ENCODE data around the gene ZNF410. TPM values are rescaled to one million over a fixed set of nuclear protein-coding genes. Genes with fewer than 3 reads are reported as not detected.

Gene ZNF410
- total RNA-seq, 1 donor from 2014 or later: 131 TPM

- Histone ChIP-seq H3K36me3 (ENCODE audit: control insufficient read depth, insufficient read depth, low read length) (peaks cover 11% of the 10 kb centered on the region), H3K27me3 (ENCODE audit: control insufficient read depth, insufficient read depth, low read length) (no peaks in the 10 kb centered on the region), H3K4me3 (ENCODE audit: low read depth, low read length) (no peak overlapping the region)
- FAIRE-seq: peak; percentile 60
- no peak for DNase-seq (ENCODE audit: low read depth)
- TF ChIP-seq, protein P1, sequence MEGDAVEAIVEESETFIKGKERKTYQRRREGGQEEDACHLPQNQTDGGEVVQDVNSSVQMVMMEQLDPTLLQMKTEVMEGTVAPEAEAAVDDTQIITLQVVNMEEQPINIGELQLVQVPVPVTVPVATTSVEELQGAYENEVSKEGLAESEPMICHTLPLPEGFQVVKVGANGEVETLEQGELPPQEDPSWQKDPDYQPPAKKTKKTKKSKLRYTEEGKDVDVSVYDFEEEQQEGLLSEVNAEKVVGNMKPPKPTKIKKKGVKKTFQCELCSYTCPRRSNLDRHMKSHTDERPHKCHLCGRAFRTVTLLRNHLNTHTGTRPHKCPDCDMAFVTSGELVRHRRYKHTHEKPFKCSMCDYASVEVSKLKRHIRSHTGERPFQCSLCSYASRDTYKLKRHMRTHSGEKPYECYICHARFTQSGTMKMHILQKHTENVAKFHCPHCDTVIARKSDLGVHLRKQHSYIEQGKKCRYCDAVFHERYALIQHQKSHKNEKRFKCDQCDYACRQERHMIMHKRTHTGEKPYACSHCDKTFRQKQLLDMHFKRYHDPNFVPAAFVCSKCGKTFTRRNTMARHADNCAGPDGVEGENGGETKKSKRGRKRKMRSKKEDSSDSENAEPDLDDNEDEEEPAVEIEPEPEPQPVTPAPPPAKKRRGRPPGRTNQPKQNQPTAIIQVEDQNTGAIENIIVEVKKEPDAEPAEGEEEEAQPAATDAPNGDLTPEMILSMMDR (IDR thresholded peaks at IDR 0.05; ENCODE audit: insufficient read depth, low read length, severe bottlenecking): no peak
Observed at GRCh38 chr14:73961192-73961591, 74.5 kb downstream of the ZNF410 start.

DNA sequence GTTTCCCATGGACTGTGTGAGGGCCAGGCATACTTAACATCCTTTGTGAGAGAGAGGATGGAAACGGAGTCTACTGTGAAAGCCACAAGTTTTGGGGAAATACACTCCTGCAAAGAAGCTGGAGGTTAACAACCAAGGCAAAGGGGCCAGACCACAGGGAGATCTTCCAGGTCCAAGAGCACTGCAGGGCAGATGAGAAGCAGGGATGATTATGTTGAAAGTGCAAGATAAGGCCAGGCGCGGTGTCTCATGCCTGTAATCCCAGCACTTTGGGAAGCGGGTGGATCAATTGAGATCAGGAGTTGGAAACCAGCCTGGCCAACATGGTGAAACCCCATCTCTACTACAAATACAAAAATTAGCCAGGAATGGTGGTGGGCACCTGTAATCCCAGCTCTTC, 78.6 kb downstream of the ZNF410 start:
- H3K36me3 ChIP-seq (ENCODE audit: control insufficient read depth, insufficient read depth, low read length): peaks cover 12% of the 10 kb centered on the region
- H3K27me3 ChIP-seq (ENCODE audit: control insufficient read depth, insufficient read depth, low read length): no peaks in the 10 kb centered on the region
- H3K4me3 ChIP-seq (ENCODE audit: low read depth, low read length): no peak overlapping the region
- FAIRE-seq (no peak), DNase-seq (ENCODE audit: low read depth) (no peak)
- TF ChIP-seq, protein P1 (IDR thresholded peaks at IDR 0.05; ENCODE audit: insufficient read depth, low read length, severe bottlenecking): no peak

- TF ChIP-seq, protein P1 (IDR thresholded peaks at IDR 0.05; ENCODE audit: insufficient read depth, low read length, severe bottlenecking): no peak
- DNase-seq (ENCODE audit: low read depth) (no peak), FAIRE-seq (peak; percentile 80)
- H3K27me3 ChIP-seq (ENCODE audit: control insufficient read depth, insufficient read depth, low read length): no peaks in the 10 kb centered on the region
- peaks cover 14% of the 10 kb centered on the region for H3K36me3 ChIP-seq (ENCODE audit: control insufficient read depth, insufficient read depth, low read length)
- no peak overlapping the region for H3K4me3 ChIP-seq (ENCODE audit: low read depth, low read length)
Observed at GRCh38 chr14:73968885-73969284, 82.2 kb downstream of the ZNF410 start.

- DNase-seq (ENCODE audit: low read depth) (no peak), FAIRE-seq (no peak)
- Histone ChIP-seq H3K36me3 (ENCODE audit: control insufficient read depth, insufficient read depth, low read length) (peaks cover 15% of the 10 kb centered on the region), H3K27me3 (ENCODE audit: control insufficient read depth, insufficient read depth, low read length) (no peaks in the 10 kb centered on the region), H3K4me3 (ENCODE audit: low read depth, low read length) (no peak overlapping the region)
- TF ChIP-seq, protein P1 (IDR thresholded peaks at IDR 0.05; ENCODE audit: insufficient read depth, low read length, severe bottlenecking): no peak
Observed at GRCh38 chr14:73973497-73973896, 86.8 kb downstream of the ZNF410 start.

DNA sequence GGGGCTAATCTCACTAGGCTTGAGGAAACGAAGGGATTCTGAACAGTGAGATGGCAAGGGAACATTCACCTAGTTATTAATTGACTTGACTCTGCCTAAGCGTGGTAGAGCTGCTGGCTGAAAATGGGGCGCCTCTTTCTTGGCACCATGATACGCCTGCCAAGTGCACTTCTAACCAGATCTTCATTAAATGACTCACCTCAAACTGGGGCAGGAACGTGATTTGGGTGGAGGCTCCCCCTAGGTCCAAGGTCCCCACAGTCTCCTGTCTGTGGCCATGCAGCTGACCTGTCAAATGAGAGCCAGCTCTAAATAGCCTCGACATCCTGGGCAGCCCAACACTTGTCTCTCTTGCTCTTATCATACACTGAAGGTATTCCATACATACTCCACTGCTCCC, 89.5 kb downstream of the ZNF410 start:
- TF ChIP-seq, protein P1 (IDR thresholded peaks at IDR 0.05; ENCODE audit: insufficient read depth, low read length, severe bottlenecking): no peak
- Histone ChIP-seq H3K36me3 (ENCODE audit: control insufficient read depth, insufficient read depth, low read length) (peaks cover 8% of the 10 kb centered on the region), H3K27me3 (ENCODE audit: control insufficient read depth, insufficient read depth, low read length) (no peaks in the 10 kb centered on the region), H3K4me3 (ENCODE audit: low read depth, low read length) (no peak overlapping the region)
- no peak for FAIRE-seq
- no peak for DNase-seq (ENCODE audit: low read depth)

DNA sequence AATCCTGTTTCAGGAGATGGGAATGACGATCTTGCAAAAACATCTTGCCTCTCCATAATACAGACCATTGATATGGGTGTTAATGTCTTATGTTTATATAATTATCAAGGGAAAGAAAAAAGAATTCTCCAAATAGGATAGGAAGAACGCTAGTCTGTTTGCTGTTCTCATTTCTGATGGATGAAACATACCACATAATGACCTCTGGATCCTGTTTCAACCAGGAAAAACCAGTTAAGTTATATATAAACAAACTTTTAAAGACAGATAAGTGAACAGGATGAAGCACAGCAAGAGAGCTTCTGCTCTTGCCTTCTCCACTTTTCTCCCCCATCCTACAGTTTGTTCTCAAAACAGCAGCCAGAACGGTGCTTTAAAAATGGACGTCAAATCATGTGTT, 91.2 kb downstream of the ZNF410 start:
- Histone ChIP-seq H3K27me3 (ENCODE audit: control insufficient read depth, insufficient read depth, low read length) (no peaks in the 10 kb centered on the region), H3K36me3 (ENCODE audit: control insufficient read depth, insufficient read depth, low read length) (peaks cover 5% of the 10 kb centered on the region), H3K4me3 (ENCODE audit: low read depth, low read length) (no peak overlapping the region)
- FAIRE-seq: no peak
- TF ChIP-seq, protein P1 (IDR thresholded peaks at IDR 0.05; ENCODE audit: insufficient read depth, low read length, severe bottlenecking): no peak
- DNase-seq (ENCODE audit: low read depth): peak; percentile 5

Data from bronchial epithelial cell (primary cell).